Fibroblast of the aortic adventitia (primary cell): Measurements from ENCODE around the gene ACTR1A. TPM values are rescaled to one million over a fixed set of nuclear protein-coding genes. Genes with fewer than 3 reads are reported as not detected.

ENCODE experiments used
- DNase-seq: peaks from one replicate; pipeline ENCODE4 v3.0.0-alpha.2; 2010; ENCODE audit warnings: low read depth
- H3K4me3 ChIP-seq: 2 replicates; pipeline ENCODE4 v1.5.1; 2011; ENCODE audit warnings: low read depth, mild to moderate bottlenecking, control low read depth, low read length, moderate library complexity
- CTCF ChIP-seq: IDR thresholded peaks from 2 replicates; pipeline ENCODE4 v1.5.1; 2011; ENCODE audit warnings: mild to moderate bottlenecking, low read length, control low read depth, inconsistent platforms; ENCODE audit not compliant: insufficient read depth
- total RNA-seq: library from RNA; depleted of rRNA; stranded (reverse); fragments of >200 nt; gene quantifications from 2 replicates; pipeline ENCODE4 v1.2.3, GENCODE V29; 2012; ENCODE audit warnings: low replicate concordance

Gene ACTR1A
- 103 and 105 TPM in 2 replicates for total RNA-seq

DNA sequence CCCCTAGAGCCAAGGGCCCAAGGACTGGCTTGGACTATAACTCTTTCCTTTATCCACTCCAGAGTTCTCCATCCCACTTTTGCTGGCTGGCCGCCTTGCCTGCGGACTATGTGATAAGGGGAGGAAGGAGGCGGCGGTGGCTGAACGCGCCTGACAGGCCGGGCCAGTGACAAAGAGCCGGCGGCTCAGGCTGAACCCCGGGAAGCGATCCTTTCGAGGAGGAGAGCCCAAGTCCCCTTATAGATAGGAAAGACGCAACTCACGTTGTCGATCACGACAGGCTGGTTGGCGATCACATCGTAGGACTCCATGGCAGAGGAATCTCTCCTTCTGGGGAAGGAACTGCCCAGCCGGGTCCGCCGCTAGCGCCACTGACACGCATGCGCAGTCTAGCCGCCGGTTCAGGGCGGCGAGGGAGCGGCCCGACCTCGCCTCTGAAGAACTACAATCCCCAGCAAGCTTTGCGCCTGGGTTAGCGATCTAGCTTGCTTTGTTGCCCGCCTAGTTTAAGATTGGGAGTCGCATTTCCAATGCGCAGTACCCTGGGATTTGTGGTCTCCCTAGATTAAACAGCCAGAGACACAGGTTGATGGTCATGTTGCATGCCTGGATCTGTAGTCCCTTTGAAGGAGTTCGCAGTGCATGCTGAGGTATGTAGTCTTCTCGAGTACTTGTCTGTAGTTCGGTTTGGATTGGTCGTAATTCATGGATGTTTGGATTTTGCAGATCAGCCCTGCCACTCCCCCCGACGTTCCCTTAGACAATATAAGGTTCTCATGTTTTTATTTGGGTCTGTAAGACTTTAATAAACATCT lies at the start of gene ACTR1A:
Gene ACTR1A, minus strand, starts transcription at position 376 of the 815 bp plus-strand sequence. Its CDS starts 65 bp downstream, at position 311.
- no peak for TF ChIP-seq CTCF
- DNase-seq = peak; percentile 100
- H3K4me3 ChIP-seq = peak within 1 kb of the TSS; percentile 95

DNA sequence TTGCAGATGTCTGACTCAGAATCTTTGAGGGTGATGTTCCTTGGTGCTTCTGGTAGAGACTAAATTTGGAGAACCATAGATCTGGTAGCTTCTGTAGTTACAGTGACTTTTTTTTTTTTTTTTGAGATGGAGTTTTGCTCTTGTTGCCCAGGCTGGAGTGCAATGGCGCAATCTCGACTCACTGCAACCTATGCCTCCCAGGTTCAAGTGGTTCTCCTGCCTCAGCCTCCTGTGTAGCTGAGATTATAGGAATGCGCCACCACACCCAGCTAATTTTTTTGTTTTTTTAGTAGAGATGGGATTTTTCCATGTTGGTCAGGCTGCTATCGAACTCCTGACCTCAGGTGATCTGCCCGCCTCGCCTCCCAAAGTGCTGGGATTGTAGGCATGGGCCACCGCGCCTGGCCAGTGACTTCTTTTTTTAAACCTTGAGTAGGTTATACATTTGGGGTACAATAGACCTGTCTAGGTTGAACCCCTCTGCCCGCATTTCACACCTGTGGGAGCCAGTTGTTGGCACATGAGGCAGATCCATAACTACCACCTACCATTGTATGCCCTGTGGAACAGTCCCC lies 48.2 kb upstream of the ACTR1A start:
- TF ChIP-seq CTCF = no peak
- no peak for DNase-seq
- H3K4me3 ChIP-seq = no peak overlapping the region

DNA sequence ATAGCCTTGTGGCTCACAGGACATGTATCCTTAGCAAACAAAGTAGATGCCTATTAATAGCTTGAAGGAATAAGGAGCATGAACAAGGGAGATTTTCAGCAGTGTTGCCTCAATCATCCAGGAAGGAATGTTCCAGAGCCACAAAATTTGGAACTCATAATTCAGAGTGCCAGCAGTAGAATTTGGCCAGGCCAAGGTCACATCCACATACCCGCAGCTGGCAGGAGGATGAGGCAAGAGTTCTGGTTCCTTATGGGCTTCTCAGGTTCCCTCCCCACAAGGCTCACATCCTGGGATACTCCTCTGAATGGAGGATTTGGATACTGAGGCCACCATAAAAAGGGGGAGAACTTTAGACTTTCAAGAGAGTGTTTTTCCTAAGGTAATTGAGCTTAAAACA lies 47.0 kb upstream of the ACTR1A start:
- DNase-seq = no peak

DNA sequence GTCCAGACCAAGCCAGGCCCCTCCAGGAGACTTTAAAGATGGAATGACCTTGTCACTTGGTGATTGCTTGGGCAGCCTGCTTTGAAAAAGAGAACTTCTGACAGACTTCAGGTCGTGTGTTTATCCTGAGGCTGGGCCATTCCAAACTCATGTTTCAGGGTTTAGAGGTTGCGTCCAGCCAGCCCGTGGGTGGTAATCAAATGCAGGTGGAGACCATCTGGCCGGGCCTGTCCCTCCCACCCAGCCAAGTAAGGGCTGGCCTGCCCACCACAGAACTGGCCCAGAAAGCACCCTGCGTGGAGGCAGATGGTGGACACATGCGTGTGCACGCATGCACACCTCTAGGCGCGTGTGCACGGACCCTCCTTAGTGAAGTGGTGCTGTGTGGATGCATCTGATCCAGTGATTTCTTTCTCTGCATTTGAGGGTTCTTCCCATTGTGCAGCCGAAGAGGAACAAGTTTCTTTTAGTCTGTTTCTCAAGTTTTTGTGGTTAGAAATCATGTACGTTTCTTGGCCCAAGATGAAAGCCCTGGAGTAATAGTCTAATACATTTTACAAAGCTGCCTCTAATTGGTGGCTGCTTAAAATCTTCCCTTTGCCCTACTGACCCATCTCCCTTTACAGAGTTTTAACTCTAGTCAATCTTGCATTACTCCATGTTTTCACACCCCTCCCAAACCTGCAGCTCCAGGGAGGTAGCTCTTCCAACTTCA lies 44.3 kb upstream of the ACTR1A start:
- TF ChIP-seq CTCF = no peak
- no peak overlapping the region for H3K4me3 ChIP-seq
- peak; percentile 60 for DNase-seq

More for the DNA sequence above, 47.0 kb upstream of the ACTR1A start:
- TF ChIP-seq CTCF = no peak
- no peak overlapping the region for H3K4me3 ChIP-seq

DNA sequence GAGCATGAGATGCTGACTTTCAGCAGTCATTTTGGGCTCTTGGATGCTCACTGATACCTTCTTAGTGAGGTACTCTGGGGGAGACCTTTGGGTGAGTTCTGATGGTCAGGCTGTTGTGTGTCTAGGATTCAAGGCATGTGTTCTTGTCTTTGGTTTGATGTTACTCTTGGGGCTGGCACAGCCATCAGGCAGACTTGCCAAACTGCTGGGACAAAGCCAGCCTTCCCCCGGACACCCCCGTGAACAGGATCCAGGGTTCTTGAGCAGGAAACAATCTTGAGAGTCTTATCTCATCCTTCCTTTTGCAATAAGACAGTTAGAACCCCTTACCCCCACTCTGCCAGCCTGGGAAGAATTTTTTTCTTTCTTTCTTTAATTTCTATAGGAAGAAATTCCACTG lies 43.5 kb upstream of the ACTR1A start:
- DNase-seq = peak; percentile 18
- TF ChIP-seq CTCF = no peak
- H3K4me3 ChIP-seq = no peak overlapping the region

GRCh38 chr10:102545265-102545871 lies 42.9 kb upstream of the ACTR1A start:
- no peak for DNase-seq
- no peak overlapping the region for H3K4me3 ChIP-seq
- TF ChIP-seq CTCF = no peak
